ENCODE data around the gene ABO.
"Not testable (repeated sequence)": the region's sequence is repeated elsewhere in the genome, so short reads cannot be mapped to it uniquely, and the experiment has no call there.

The ABO gene

GRCh38 chr9:133261753-133262120, 13.3 kb downstream of the ABO start:
- DNase-seq, result no peak

GRCh38 chr9:133261103-133261752, 13.8 kb downstream of the ABO start:
- DNase-seq, result no peak

GRCh38 chr9:133260334-133261102, 14.5 kb downstream of the ABO start:
- DNase-seq, result no peak

- no peak for DNase-seq
These were observed 16.7 kb downstream of the ABO start for GRCh38 chr9:133258061-133259015.

GRCh38 chr9:133257465-133257956, 17.5 kb downstream of the ABO start:
- no peak for DNase-seq

GRCh38 chr9:133256686-133257091, 18.3 kb downstream of the ABO start:
- DNase-seq, result no peak

GRCh38 chr9:133256136-133256461, 18.9 kb downstream of the ABO start:
- DNase-seq, result no peak

GRCh38 chr9:133255371-133256135, 19.4 kb downstream of the ABO start:
- DNase-seq, result no peak

- no peak for DNase-seq
These were observed 20.5 kb downstream of the ABO start for GRCh38 chr9:133254471-133254870.

GRCh38 chr9:133253268-133253667, 21.7 kb downstream of the ABO start:
- no peak for DNase-seq

GRCh38 chr9:133252301-133253020, 22.5 kb downstream of the ABO start:
- DNase-seq, result no peak

- no peak for DNase-seq
These were observed 23.2 kb downstream of the ABO start for GRCh38 chr9:133251773-133252172.

GRCh38 chr9:133251221-133251620, 23.8 kb downstream of the ABO start:
- DNase-seq, result not testable (repeated sequence)

- no peak for DNase-seq
These were observed 24.2 kb downstream of the ABO start for GRCh38 chr9:133250741-133251170.

- no peak for DNase-seq
These were observed 25.7 kb downstream of the ABO start for GRCh38 chr9:133249337-133249736.

- DNase-seq, result no peak
These were observed 26.2 kb downstream of the ABO start for GRCh38 chr9:133248726-133249295.

- no peak for DNase-seq
These were observed 27.4 kb downstream of the ABO start for GRCh38 chr9:133247632-133248031.

- no peak for DNase-seq
These were observed 28.0 kb downstream of the ABO start for GRCh38 chr9:133246991-133247390.

- DNase-seq, result no peak
These were observed 28.4 kb downstream of the ABO start for GRCh38 chr9:133246562-133246961.

- DNase-seq, result no peak
These were observed 32.0 kb downstream of the ABO start for GRCh38 chr9:133242991-133243390.

- no peak for DNase-seq
These were observed 32.8 kb downstream of the ABO start for GRCh38 chr9:133242241-133242640.

Data from activated CD4-positive, CD25-positive, alpha-beta regulatory T cell (primary cell).